ENCODE measurements around the gene OR2AG1.

- TF ChIP-seq CTCF (IDR thresholded peaks at IDR 0.05; ENCODE audit: poor library complexity): no peak
- no peak for TF ChIP-seq EZH2 (IDR thresholded peaks at IDR 0.05; ENCODE audit: borderline replicate concordance)
Observed at GRCh38 chr11:6799402-6799801, 16.6 kb downstream of the OR2AG1 start, which contains the start of gene OR6A2.

Measured in hepatocyte (in vitro differentiated cells).